Testis (tissue), 3 donors: Measurements from ENCODE around the gene TGFA. TPM values are rescaled to one million over a fixed set of nuclear protein-coding genes. Genes with fewer than 3 reads are reported as not detected.

ENCODE experiments used
- DNase-seq: peaks from one replicate; pipeline ENCODE4 v3.0.0-alpha.2; 2019
- H3K27ac ChIP-seq, 2 donors: fragments of 200-600 bp; sonication (generic); one replicate each; pipeline ENCODE4 v1.5.1; 2019
- H3K27me3 ChIP-seq: fragments of 200-600 bp; sonication (generic); one replicate; pipeline ENCODE4 v1.5.1; 2019
- H3K36me3 ChIP-seq: fragments of 200-600 bp; sonication (generic); one replicate; pipeline ENCODE4 v1.5.1; 2017; ENCODE audit warnings: low read depth; ENCODE audit errors: missing control alignments
- H3K4me1 ChIP-seq: fragments of 200-600 bp; sonication (generic); one replicate; pipeline ENCODE4 v1.5.1; 2019
- H3K4me3 ChIP-seq, 2 donors: fragments of 200-600 bp; sonication (generic); one replicate each; pipeline ENCODE4 v1.5.1; 2017 to 2019
- H3K9me3 ChIP-seq: fragments of 200-600 bp; sonication (generic); one replicate; pipeline ENCODE4 v1.5.1; 2017
- CTCF ChIP-seq, 3 experiments: fragments of 450-650 bp in 2 of 3; fragments of 200-600 bp in 1 of 3; sonication (generic) in 1 of 3; IDR thresholded peaks; one replicate each; pipeline ENCODE4 v1.5.1; 2016 to 2019; ENCODE audit warnings: antibody characterized with exemption in 3 of 3, mild to moderate bottlenecking in 2 of 3, moderate library complexity in 1 of 3
- POLR2A ChIP-seq: fragments of 450-650 bp; IDR thresholded peaks from one replicate; pipeline ENCODE4 v1.6.1; 2017; ENCODE audit warnings: antibody characterized with exemption, mild to moderate bottlenecking, moderate library complexity
- WGBS, 2 donors: methylation state at CpG; one replicate each; pipeline ENCODE4 v1.1.5; 2018; 5-methylcytosine and 5-hydroxymethylcytosine counted together
- intact Hi-C: fragments of 100-400 bp; cut with DNase I; formaldehyde crosslinking; loops from one replicate; pipeline ENCODE4 v1.15.1; 2023; ENCODE audit warnings: low total_unique reads
- polyA plus RNA-seq: library from polyadenylated mRNA; stranded (reverse); fragments of 350-450 nt; fragmentation: Illumina TruSeq; extraction: RNeasy Lipid Tissue Mini Kit (QIAGEN cat#74804); gene quantifications from one replicate; pipeline ENCODE4 v1.2.3, GENCODE V29; 2014; ENCODE audit warnings: low read depth, low replicate concordance; ENCODE audit not compliant: insufficient read depth
- total RNA-seq, 2 donors: library from RNA; depleted of rRNA; stranded (reverse); fragments of >200 nt; gene quantifications; one replicate each; pipeline ENCODE4 v1.2.3, GENCODE V29; 2016

TGFA gene
- total and polyA plus RNA-seq, 3 donors from 2014 or later = 0.62 to 5.1 (median 1.3) TPM

- TF ChIP-seq CTCF (IDR thresholded peaks at IDR 0.05) = no peak
- no peak for TF ChIP-seq POLR2A
- 90 to 91% methylated on average over 4 of the region's 4 CpGs for WGBS, 2 donors
- Histone ChIP-seq H3K9me3 (no peaks in the 10 kb centered on the region), H3K4me3 (no peak overlapping the region), H3K4me1 (no peaks in the 10 kb centered on the region), H3K27me3 (no peaks in the 10 kb centered on the region), H3K27ac (no peak overlapping the region), H3K36me3 (no peaks in the 10 kb centered on the region)
- DNase-seq = no peak
- intact Hi-C loops = no loop called here
Measured at GRCh38 chr2:70503896-70504295, 49.7 kb downstream of the TGFA start.

GRCh38 chr2:70501728-70502127 is 51.9 kb downstream of the TGFA start:
- H3K4me1 ChIP-seq = no peaks in the 10 kb centered on the region
- no peak for DNase-seq
- H3K27ac ChIP-seq = no peak overlapping the region
- H3K4me3 ChIP-seq = no peak overlapping the region
- TF ChIP-seq CTCF (IDR thresholded peaks at IDR 0.05) = no peak
- no peak for TF ChIP-seq POLR2A
- intact Hi-C loops = no loop called here
- H3K9me3 ChIP-seq = no peaks in the 10 kb centered on the region
- no peaks in the 10 kb centered on the region for H3K36me3 ChIP-seq
- H3K27me3 ChIP-seq = no peaks in the 10 kb centered on the region
- WGBS, 2 donors = 59 to 68% methylated on average over 4 of the region's 4 CpGs

GRCh38 chr2:70501215-70501614 is 52.4 kb downstream of the TGFA start:
- TF ChIP-seq CTCF (IDR thresholded peaks at IDR 0.05) (no peak), POLR2A (no peak)
- intact Hi-C loops = no loop called here
- 81 to 91% methylated on average over 1 of the region's 1 CpG for WGBS, 2 donors
- DNase-seq = no peak
- Histone ChIP-seq H3K4me1 (no peaks in the 10 kb centered on the region), H3K27ac (no peak overlapping the region), H3K9me3 (no peaks in the 10 kb centered on the region), H3K36me3 (no peaks in the 10 kb centered on the region), H3K27me3 (no peaks in the 10 kb centered on the region), H3K4me3 (no peak overlapping the region)

- TF ChIP-seq POLR2A = no peak
- TF ChIP-seq CTCF (IDR thresholded peaks at IDR 0.05) = no peak
- DNase-seq = no peak
- intact Hi-C loops = no loop called here
Measured at GRCh38 chr2:70499253-70499652, 54.4 kb downstream of the TGFA start.

GRCh38 chr2:70498528-70498927 is 55.1 kb downstream of the TGFA start:
- H3K9me3 ChIP-seq = no peaks in the 10 kb centered on the region
- H3K27me3 ChIP-seq = no peaks in the 10 kb centered on the region
- intact Hi-C loops = no loop called here
- 87 to 88% methylated on average over 1 of the region's 1 CpG for WGBS, 2 donors
- H3K27ac ChIP-seq = no peak overlapping the region
- no peaks in the 10 kb centered on the region for H3K4me1 ChIP-seq
- no peak overlapping the region for H3K4me3 ChIP-seq
- TF ChIP-seq POLR2A (no peak), CTCF (IDR thresholded peaks at IDR 0.05) (no peak)
- DNase-seq = no peak
- no peaks in the 10 kb centered on the region for H3K36me3 ChIP-seq

More at GRCh38 chr2:70499253-70499652, 54.4 kb downstream of the TGFA start:
- Histone ChIP-seq H3K4me3 (no peak overlapping the region), H3K9me3 (no peaks in the 10 kb centered on the region), H3K27ac (no peak overlapping the region), H3K4me1 (no peaks in the 10 kb centered on the region), H3K36me3 (no peaks in the 10 kb centered on the region), H3K27me3 (no peaks in the 10 kb centered on the region)
- 90 to 94% methylated on average over 7 of the region's 7 CpGs for WGBS, 2 donors
